Endothelial cell of umbilical vein (primary cell): ENCODE results near the gene ZNF525. TPM values are rescaled to one million over a fixed set of nuclear protein-coding genes. Genes with fewer than 3 reads are reported as not detected.
"Not testable (repeated sequence)": the region's sequence is repeated elsewhere in the genome, so short reads cannot be mapped to it uniquely, and the experiment has no call there.

ENCODE experiments used
- BruUV-seq: library from RNA; stranded (reverse); fragments of 400-500 nt; replicated peaks from 2 replicates; lab custom pipeline; 2021; lab: Mats Ljungman, UMichigan
- CTCF ChIA-PET: fragments of 300-600, 350-600 bp; sonication (Branson Sonifier 250); formaldehyde crosslinking; loops from one replicate; lab custom pipeline; 2021; ENCODE audit warnings: antibody characterized with exemption, inconsistent platforms; lab: Charles Lee
- POLR2A ChIA-PET: fragments of 300-600, 350-600 bp; sonication (Branson Sonifier 250); formaldehyde crosslinking; loops from one replicate; lab custom pipeline; 2021; ENCODE audit warnings: antibody characterized with exemption, inconsistent platforms; lab: Charles Lee
- DNase-seq: peaks from one replicate; pipeline ENCODE4 v3.0.0-alpha.2; 2011; ENCODE audit warnings: low read depth, low spot score
- FAIRE-seq: peaks from 2 replicates; lab custom pipeline; 2011; peaks lifted over from hg19 to GRCh38; lab: Jason Lieb, UNC
- H2AFZ ChIP-seq: 2 replicates; pipeline ENCODE4 v1.6.0; 2012; ENCODE audit warnings: low read depth, low read length, control low read depth, inconsistent platforms
- H3K27ac ChIP-seq: 2 replicates; pipeline ENCODE4 v1.5.1; 2011; ENCODE audit warnings: low read depth, mild to moderate bottlenecking, control low read depth, low read length, moderate library complexity; ENCODE audit not compliant: insufficient read depth
- H3K27me3 ChIP-seq, 2 experiments: 2 replicates each; pipeline versions ENCODE4 v1.6.0 to v1.6.1; 2011; ENCODE audit warnings: low read length in 2 of 2, mixed read lengths in 1 of 2; ENCODE audit not compliant: control insufficient read depth in 2 of 2, insufficient read depth in 2 of 2
- H3K36me3 ChIP-seq, 2 experiments: 2 replicates in 1 of 2; 3 replicates in 1 of 2; pipeline ENCODE4 v1.5.1; 2011; ENCODE audit warnings: low read length in 2 of 2, mild to moderate bottlenecking in 1 of 2, moderate library complexity in 1 of 2; ENCODE audit not compliant: control insufficient read depth in 2 of 2, insufficient read depth in 2 of 2; ENCODE audit errors: extremely low read depth in 1 of 2
- H3K4me1 ChIP-seq: 3 replicates; pipeline ENCODE4 v1.5.1; 2011; ENCODE audit warnings: mild to moderate bottlenecking, low read length; ENCODE audit not compliant: control insufficient read depth, insufficient read depth; ENCODE audit errors: extremely low read depth
- H3K4me2 ChIP-seq: 2 replicates; pipeline ENCODE4 v1.6.1; 2011; ENCODE audit warnings: low read length, control low read depth, mixed read lengths; ENCODE audit not compliant: insufficient read depth
- H3K4me3 ChIP-seq, 3 experiments: fragments of 200-600 bp in 1 of 3; sonication (generic), shearing (Covaris generic) in 1 of 3; replicated peaks in 1 of 3; 2 replicates each; pipeline ENCODE4 v1.5.1; 2011 to 2016; ENCODE audit warnings: control low read depth in 3 of 3, low read length in 3 of 3, mild to moderate bottlenecking in 2 of 3, inconsistent platforms in 1 of 3, low read depth in 1 of 3, moderate library complexity in 1 of 3; ENCODE audit not compliant: insufficient read depth in 1 of 3
- H3K79me2 ChIP-seq: 2 replicates; pipeline ENCODE4 v1.6.0; 2012; ENCODE audit warnings: low read length, inconsistent platforms; ENCODE audit not compliant: control insufficient read depth, insufficient read depth
- H3K9ac ChIP-seq: replicated peaks from 2 replicates; pipeline ENCODE3; 2011; ENCODE audit warnings: low read length, control low read depth; ENCODE audit not compliant: insufficient read depth; ENCODE audit errors: extremely low read depth
- H3K9me1 ChIP-seq: replicated peaks from 3 replicates; pipeline ENCODE4 v1.6.0; 2011; ENCODE audit warnings: mild to moderate bottlenecking, low read length; ENCODE audit not compliant: control insufficient read depth, insufficient read depth; ENCODE audit errors: extremely low read depth
- H3K9me3 ChIP-seq: replicated peaks from 2 replicates; pipeline ENCODE4 v1.5.1; 2012; ENCODE audit warnings: low read length, inconsistent platforms; ENCODE audit not compliant: control insufficient read depth, insufficient read depth
- H4K20me1 ChIP-seq: replicated peaks from 2 replicates; pipeline ENCODE3; 2011; ENCODE audit warnings: mild to moderate bottlenecking, low read length; ENCODE audit not compliant: control insufficient read depth, insufficient read depth; ENCODE audit errors: extremely low read depth
- EZH2 ChIP-seq: IDR thresholded peaks from 2 replicates; pipeline ENCODE4 v1.6.1; 2012; ENCODE audit warnings: borderline replicate concordance, low read depth, mild to moderate bottlenecking, moderate library complexity, low read length, inconsistent platforms; ENCODE audit not compliant: severe bottlenecking
- FOS ChIP-seq: IDR thresholded peaks from 2 replicates; pipeline ENCODE4 v1.6.1; 2011; ENCODE audit warnings: mild to moderate bottlenecking, low read length, moderate library complexity, borderline replicate concordance; ENCODE audit not compliant: insufficient read depth
- GATA2 ChIP-seq: IDR thresholded peaks from 2 replicates; pipeline ENCODE4 v1.7.0; 2011; ENCODE audit warnings: low read depth, mild to moderate bottlenecking, moderate library complexity, mixed read lengths, low read length; ENCODE audit not compliant: insufficient read length, insufficient read depth
- JUN ChIP-seq: IDR thresholded peaks from 2 replicates; pipeline ENCODE4 v1.6.1; 2011; ENCODE audit warnings: borderline replicate concordance, low read depth; ENCODE audit not compliant: insufficient read length, insufficient read depth
- MYC ChIP-seq: IDR thresholded peaks from one replicate; pipeline ENCODE4 v1.6.1; 2011; ENCODE audit warnings: mild to moderate bottlenecking, low read depth, low read length
- POLR2A ChIP-seq: IDR thresholded peaks from 2 replicates; pipeline ENCODE4 v1.6.1; 2012; ENCODE audit warnings: low read depth, mild to moderate bottlenecking, control low read depth, low read length
- POLR2AphosphoS5 ChIP-seq: IDR thresholded peaks from 2 replicates; pipeline ENCODE4 v1.6.1; 2012; ENCODE audit warnings: low read depth, mild to moderate bottlenecking, control low read depth, low read length, moderate library complexity; ENCODE audit not compliant: insufficient read depth
- dilution Hi-C: fragments of 300-500 bp; cut with MboI; formaldehyde crosslinking; loops from one replicate; pipeline ENCODE4 v1.15.0; 2019; ENCODE audit warnings: low sequenced_read_pairs; ENCODE audit not compliant: extremely low pct_ligation_motif_present
- intact Hi-C: fragments of 100-400 bp; cut with micrococcal nuclease; formaldehyde crosslinking; loops from one replicate; pipeline ENCODE4 v1.10.0; 2022
- polyA plus RNA-seq, 4 experiments: library from polyadenylated mRNA; depleted of rRNA in 3 of 4; stranded (reverse) in 3 of 4; unstranded in 1 of 4; fragments of >200 nt; gene quantifications; 2 replicates each; pipeline versions ENCODE4 v1.2.1 to v1.2.3, GENCODE V29; 2011 to 2012; ENCODE audit warnings: missing spikeins in 1 of 4
- total RNA-seq: library from RNA; stranded (reverse); gene quantifications from 2 replicates; pipeline ENCODE4 v1.2.3, GENCODE V29; 2021
- TF ChIP-seq, protein P1 (sequence below): IDR thresholded peaks from 2 replicates; pipeline ENCODE4 v1.6.1; 2011; ENCODE audit not compliant: insufficient read depth, insufficient read length
- TF ChIP-seq, protein P2 (sequence below), 2 donors: IDR thresholded peaks; 1 replicate in 1 of 2; 2 replicates in 1 of 2; pipeline ENCODE4 v1.5.1; 2011; ENCODE audit warnings: low read length in 2 of 2, mild to moderate bottlenecking in 2 of 2, moderate library complexity in 2 of 2, control low read depth in 1 of 2, inconsistent platforms in 1 of 2, low read depth in 1 of 2; ENCODE audit not compliant: insufficient read depth in 1 of 2; ENCODE audit errors: extremely low read depth in 1 of 2

The ZNF525 gene
- total and polyA plus RNA-seq, 2 donors (not counting 3 experiments of a cell fraction or from before 2014, with no cell fraction given): 0.59 to 3.8 TPM

DNA sequence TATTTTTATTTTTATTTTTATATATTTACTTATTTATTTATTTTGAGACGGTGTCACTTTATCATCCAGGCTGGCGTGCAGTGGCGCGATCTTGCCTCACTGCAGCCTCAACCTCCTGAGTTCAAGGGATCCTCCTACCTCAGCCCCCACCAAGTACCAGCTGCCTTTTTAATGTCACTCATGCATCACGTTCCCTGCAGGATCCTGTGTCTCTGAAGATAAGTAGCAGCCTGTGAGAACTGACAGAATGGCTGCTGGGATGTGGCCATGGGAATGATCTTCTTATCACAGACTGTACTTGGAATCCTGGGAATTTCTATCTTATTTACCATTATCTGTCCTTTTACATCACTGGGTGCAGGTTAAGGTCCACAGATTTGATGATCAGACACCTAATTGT, 57.0 kb downstream of the ZNF525 start:
- ChIA-PET CTCF (interaction anchor here (0.9 kb wide), 1 partner anchor 324 kb away, joined by 3 read pairs; no protein-coding TSS in a partner anchor), POLR2A (interaction anchor here (0.6 kb wide), 1 partner anchor 9 kb away, joined by 5 read pairs; no protein-coding TSS in a partner anchor)
- H3K27ac ChIP-seq: no peak overlapping the region
- no peaks in the 10 kb centered on the region for H3K9me1 ChIP-seq
- no peaks in the 10 kb centered on the region for H3K4me1 ChIP-seq
- dilution Hi-C loops (no loop called here), intact Hi-C loops (no loop called here)
- BruUV-seq: no TSS peak
- no peaks in the 10 kb centered on the region for H3K36me3 ChIP-seq
- no peak overlapping the region for H3K4me2 ChIP-seq
- H3K27me3 ChIP-seq: no peaks in the 10 kb centered on the region
- no peaks in the 10 kb centered on the region for H3K79me2 ChIP-seq
- FAIRE-seq (no peak), DNase-seq (no peak)
- H2AFZ ChIP-seq: no peak overlapping the region
- no peaks in the 10 kb centered on the region for H3K9me3 ChIP-seq
- no peak overlapping the region for H3K4me3 ChIP-seq
- H3K9ac ChIP-seq: no peak overlapping the region
- H4K20me1 ChIP-seq: no peaks in the 10 kb centered on the region
- TF ChIP-seq MYC: no peak
- TF ChIP-seq, protein P1, sequence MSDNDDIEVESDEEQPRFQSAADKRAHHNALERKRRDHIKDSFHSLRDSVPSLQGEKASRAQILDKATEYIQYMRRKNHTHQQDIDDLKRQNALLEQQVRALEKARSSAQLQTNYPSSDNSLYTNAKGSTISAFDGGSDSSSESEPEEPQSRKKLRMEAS: no peak
- no peak for TF ChIP-seq POLR2AphosphoS5
- no peak for TF ChIP-seq FOS
- TF ChIP-seq EZH2: no peak
- no peak for TF ChIP-seq JUN
- no peak for TF ChIP-seq GATA2
- TF ChIP-seq, protein P2, sequence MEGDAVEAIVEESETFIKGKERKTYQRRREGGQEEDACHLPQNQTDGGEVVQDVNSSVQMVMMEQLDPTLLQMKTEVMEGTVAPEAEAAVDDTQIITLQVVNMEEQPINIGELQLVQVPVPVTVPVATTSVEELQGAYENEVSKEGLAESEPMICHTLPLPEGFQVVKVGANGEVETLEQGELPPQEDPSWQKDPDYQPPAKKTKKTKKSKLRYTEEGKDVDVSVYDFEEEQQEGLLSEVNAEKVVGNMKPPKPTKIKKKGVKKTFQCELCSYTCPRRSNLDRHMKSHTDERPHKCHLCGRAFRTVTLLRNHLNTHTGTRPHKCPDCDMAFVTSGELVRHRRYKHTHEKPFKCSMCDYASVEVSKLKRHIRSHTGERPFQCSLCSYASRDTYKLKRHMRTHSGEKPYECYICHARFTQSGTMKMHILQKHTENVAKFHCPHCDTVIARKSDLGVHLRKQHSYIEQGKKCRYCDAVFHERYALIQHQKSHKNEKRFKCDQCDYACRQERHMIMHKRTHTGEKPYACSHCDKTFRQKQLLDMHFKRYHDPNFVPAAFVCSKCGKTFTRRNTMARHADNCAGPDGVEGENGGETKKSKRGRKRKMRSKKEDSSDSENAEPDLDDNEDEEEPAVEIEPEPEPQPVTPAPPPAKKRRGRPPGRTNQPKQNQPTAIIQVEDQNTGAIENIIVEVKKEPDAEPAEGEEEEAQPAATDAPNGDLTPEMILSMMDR (IDR thresholded peaks at IDR 0.05; ENCODE audit: extremely low read depth in 1 of 2, insufficient read depth in 1 of 2, low read depth in 1 of 2, low read length in 2 of 2): no peak
- no peak for TF ChIP-seq POLR2A

DNA sequence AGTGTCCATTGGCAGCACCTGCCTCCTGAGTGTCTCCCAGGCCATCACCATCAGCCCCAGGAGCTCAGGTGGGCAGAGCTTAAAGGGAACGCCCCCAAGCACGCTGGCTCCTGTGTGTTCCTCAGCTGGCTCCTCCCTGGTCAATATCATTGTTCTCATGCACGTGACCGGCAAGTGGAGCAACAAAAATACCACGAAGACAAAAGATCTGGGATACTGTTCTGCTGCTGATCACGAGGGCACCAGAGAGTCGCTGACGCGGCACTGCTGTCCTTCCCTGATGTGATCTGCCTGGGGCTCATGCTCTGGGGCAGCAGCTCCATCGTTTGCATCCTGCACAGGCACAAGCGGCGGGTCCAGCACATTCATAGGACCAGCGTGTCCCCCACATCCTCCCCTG, 57.6 kb downstream of the ZNF525 start:
- H3K4me1 ChIP-seq, H3K27me3 ChIP-seq, POLR2A ChIA-PET, H3K9me1 ChIP-seq, H2AFZ ChIP-seq, H3K4me3 ChIP-seq, H3K9me3 ChIP-seq, DNase-seq, H3K9ac ChIP-seq, intact Hi-C loops, H3K36me3 ChIP-seq, FAIRE-seq, H3K4me2 ChIP-seq, H3K27ac ChIP-seq, dilution Hi-C loops, BruUV-seq, H4K20me1 ChIP-seq, H3K79me2 ChIP-seq: not testable (repeated sequence)
- CTCF ChIA-PET: interaction anchor here (0.9 to 3.4 kb wide), 3 partner anchors 228 to 323 kb away, joined by 3 to 61 read pairs (median 4); no protein-coding TSS in a partner anchor

DNA sequence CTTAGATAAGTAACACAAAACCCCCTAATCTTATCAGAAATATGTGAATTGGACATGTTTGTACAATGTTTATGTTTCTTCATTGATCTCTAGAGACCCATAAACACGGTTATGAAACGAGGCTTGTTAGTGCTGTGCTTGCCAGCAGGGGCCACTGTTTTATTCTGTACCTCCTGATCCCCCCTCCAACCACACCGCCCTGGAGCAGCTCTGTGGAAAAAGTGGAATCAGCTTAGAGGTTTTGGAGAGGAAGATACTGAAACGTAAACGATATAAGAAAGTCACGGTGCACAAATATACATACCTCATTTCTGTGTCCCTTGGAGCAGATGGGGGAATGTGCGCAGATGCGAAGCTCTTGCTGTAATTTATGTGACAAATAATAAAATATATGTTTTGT, 58.2 kb downstream of the ZNF525 start:
- POLR2A ChIA-PET, H2AFZ ChIP-seq, H3K79me2 ChIP-seq, H3K9ac ChIP-seq, H3K4me2 ChIP-seq, H3K9me3 ChIP-seq, H3K9me1 ChIP-seq, DNase-seq, H4K20me1 ChIP-seq, H3K4me1 ChIP-seq, H3K27me3 ChIP-seq, BruUV-seq, intact Hi-C loops, dilution Hi-C loops, H3K36me3 ChIP-seq, H3K4me3 ChIP-seq, H3K27ac ChIP-seq: not testable (repeated sequence)
- FAIRE-seq: peak; percentile 87
- CTCF ChIA-PET: interaction anchor here (0.8 to 3.4 kb wide), 4 partner anchors 228 to 842 kb away, joined by 3 to 61 read pairs (median 8); no protein-coding TSS in a partner anchor
